SU-DHL-6 (cell line): Measurements from ENCODE around the gene NGB.

Experiments
- H2AFZ ChIP-seq: fragments of 200-600 bp; sonication (generic); 2 replicates; pipeline ENCODE4 v1.6.1; 2014; ENCODE audit warnings: low read depth, mild to moderate bottlenecking, moderate library complexity, mixed read lengths, antibody characterized with exemption, low read length; ENCODE audit not compliant: severe bottlenecking
- H3F3A ChIP-seq: fragments of 200-600 bp; shearing (Covaris generic); 2 replicates; pipeline ENCODE4 v1.6.0; 2016; ENCODE audit warnings: antibody characterized with exemption, mild to moderate bottlenecking; ENCODE audit not compliant: insufficient read depth
- H3K27ac ChIP-seq: fragments of 200-600 bp; sonication (generic); 2 replicates; pipeline ENCODE4 v1.5.1; 2016; ENCODE audit warnings: low read depth, mild to moderate bottlenecking, low read length, moderate library complexity, mixed read lengths
- H3K27me3 ChIP-seq: fragments of 200-600 bp; sonication (generic), shearing (Covaris generic); 2 replicates; pipeline ENCODE4 v1.6.0; 2014; ENCODE audit warnings: mild to moderate bottlenecking, low read length
- H3K36me3 ChIP-seq: fragments of 200-600 bp; sonication (generic); 2 replicates; pipeline ENCODE4 v1.6.1; 2014; ENCODE audit warnings: mild to moderate bottlenecking, low read length, mixed read lengths
- H3K4me2 ChIP-seq: fragments of 300-600, 200-600 bp; shearing (Covaris generic), sonication (generic); 2 replicates; pipeline ENCODE4 v1.6.0; 2014; ENCODE audit warnings: low read length, low read depth, mild to moderate bottlenecking; ENCODE audit not compliant: poor library complexity, severe bottlenecking
- H3K4me3 ChIP-seq: fragments of 200-600 bp; sonication (generic); 2 replicates; pipeline ENCODE4 v1.5.1; 2014; ENCODE audit warnings: antibody characterized with exemption, low read length, mild to moderate bottlenecking, mixed read lengths; ENCODE audit not compliant: insufficient read depth, poor library complexity, severe bottlenecking
- H3K79me2 ChIP-seq: fragments of 200-600 bp; sonication (generic); 2 replicates; pipeline ENCODE4 v1.6.1; 2014; ENCODE audit warnings: mild to moderate bottlenecking, low read length, moderate library complexity; ENCODE audit not compliant: insufficient read depth
- H3K9ac ChIP-seq: fragments of 200-600 bp; sonication (generic); 2 replicates; pipeline ENCODE4 v1.7.0; 2014; ENCODE audit warnings: mild to moderate bottlenecking, low read length
- H3K9me2 ChIP-seq: fragments of 200-600 bp; sonication (generic); replicated peaks from 2 replicates; pipeline ENCODE4 v1.6.1; 2014; ENCODE audit warnings: low read length; ENCODE audit not compliant: insufficient read depth
- H3K9me3 ChIP-seq: fragments of 200-600 bp; sonication (generic); 2 replicates; pipeline ENCODE4 v1.6.1; 2014; ENCODE audit warnings: low read length, mixed read lengths; ENCODE audit not compliant: insufficient read depth
- H4K20me1 ChIP-seq: fragments of 200-600 bp; sonication (generic); 2 replicates; pipeline ENCODE4 v1.6.1; 2014; ENCODE audit warnings: low read depth, mild to moderate bottlenecking, antibody characterized with exemption, low read length, moderate library complexity, mixed read lengths
- EZH2phosphoT487 ChIP-seq: fragments of 200-600 bp; sonication (generic), shearing (Covaris generic); conservative IDR thresholded peaks from 2 replicates; pipeline ENCODE4 v1.6.1; 2018; ENCODE audit warnings: mild to moderate bottlenecking, antibody characterized with exemption, low read length, moderate library complexity, mixed read lengths
- TF ChIP-seq, protein P1 (sequence below): fragments of 200-600 bp; sonication (generic); IDR thresholded peaks from one replicate; pipeline ENCODE4 v1.5.1; 2017; ENCODE audit warnings: antibody characterized with exemption, mild to moderate bottlenecking, low read length, moderate library complexity; ENCODE audit not compliant: insufficient read depth, poor library complexity, severe bottlenecking

The NGB gene

DNA sequence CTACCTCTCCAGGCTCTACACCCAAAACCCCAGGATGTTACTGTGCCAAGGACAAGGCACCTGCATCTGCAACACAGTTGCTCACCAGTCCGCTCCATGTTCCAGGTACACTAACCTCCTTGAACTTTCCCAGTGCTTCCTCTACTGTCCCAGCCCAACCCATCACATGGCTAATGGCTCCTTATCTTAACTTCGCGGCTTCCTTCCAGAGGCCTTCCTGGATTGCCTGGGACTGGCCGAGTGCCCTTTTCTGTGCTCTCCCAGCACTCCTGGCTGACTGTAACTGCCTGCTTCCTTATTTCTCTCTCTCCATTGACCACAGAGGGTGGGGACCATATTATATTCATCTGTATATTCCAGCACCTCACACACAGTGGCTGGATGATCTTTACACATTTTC, 28.8 kb upstream of the NGB start:
- no peak overlapping the region for H3K4me2 ChIP-seq
- H3K27me3 ChIP-seq = no peaks in the 10 kb centered on the region
- no peaks in the 10 kb centered on the region for H3F3A ChIP-seq
- TF ChIP-seq, protein P1, sequence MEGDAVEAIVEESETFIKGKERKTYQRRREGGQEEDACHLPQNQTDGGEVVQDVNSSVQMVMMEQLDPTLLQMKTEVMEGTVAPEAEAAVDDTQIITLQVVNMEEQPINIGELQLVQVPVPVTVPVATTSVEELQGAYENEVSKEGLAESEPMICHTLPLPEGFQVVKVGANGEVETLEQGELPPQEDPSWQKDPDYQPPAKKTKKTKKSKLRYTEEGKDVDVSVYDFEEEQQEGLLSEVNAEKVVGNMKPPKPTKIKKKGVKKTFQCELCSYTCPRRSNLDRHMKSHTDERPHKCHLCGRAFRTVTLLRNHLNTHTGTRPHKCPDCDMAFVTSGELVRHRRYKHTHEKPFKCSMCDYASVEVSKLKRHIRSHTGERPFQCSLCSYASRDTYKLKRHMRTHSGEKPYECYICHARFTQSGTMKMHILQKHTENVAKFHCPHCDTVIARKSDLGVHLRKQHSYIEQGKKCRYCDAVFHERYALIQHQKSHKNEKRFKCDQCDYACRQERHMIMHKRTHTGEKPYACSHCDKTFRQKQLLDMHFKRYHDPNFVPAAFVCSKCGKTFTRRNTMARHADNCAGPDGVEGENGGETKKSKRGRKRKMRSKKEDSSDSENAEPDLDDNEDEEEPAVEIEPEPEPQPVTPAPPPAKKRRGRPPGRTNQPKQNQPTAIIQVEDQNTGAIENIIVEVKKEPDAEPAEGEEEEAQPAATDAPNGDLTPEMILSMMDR = no peak
- no peak for TF ChIP-seq EZH2phosphoT487
- H3K9me2 ChIP-seq = no peaks in the 10 kb centered on the region
- H3K36me3 ChIP-seq = no peaks in the 10 kb centered on the region
- no peak overlapping the region for H2AFZ ChIP-seq
- H4K20me1 ChIP-seq = no peaks in the 10 kb centered on the region
- H3K79me2 ChIP-seq = no peaks in the 10 kb centered on the region
- no peak overlapping the region for H3K27ac ChIP-seq
- H3K9me3 ChIP-seq = no peaks in the 10 kb centered on the region
- no peak overlapping the region for H3K4me3 ChIP-seq
- no peak overlapping the region for H3K9ac ChIP-seq

DNA sequence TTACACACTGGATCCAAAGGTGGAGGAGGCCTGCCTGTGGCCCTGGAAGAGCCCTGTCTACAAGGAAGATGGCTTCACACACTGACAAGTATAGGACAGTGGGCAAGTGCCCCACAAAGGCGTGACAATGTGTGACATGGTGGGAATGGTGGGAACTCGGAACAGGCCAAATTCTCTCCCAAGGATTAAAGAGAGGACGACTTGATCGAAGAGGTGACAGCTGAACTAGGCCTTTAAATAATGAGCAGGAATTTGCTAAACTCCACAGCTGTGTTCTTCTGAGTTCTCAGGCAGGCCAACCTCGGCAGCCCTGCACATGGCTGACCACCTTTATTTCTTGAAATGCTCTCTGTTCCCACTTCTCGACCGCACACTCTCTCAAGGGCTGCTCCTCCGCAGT, 25.9 kb upstream of the NGB start:
- no peaks in the 10 kb centered on the region for H3F3A ChIP-seq
- no peak overlapping the region for H2AFZ ChIP-seq
- H3K9ac ChIP-seq = no peak overlapping the region
- H3K27me3 ChIP-seq = no peaks in the 10 kb centered on the region
- no peaks in the 10 kb centered on the region for H3K79me2 ChIP-seq
- H4K20me1 ChIP-seq = no peaks in the 10 kb centered on the region
- 0 out of 2 replicates have a peak, but pooled peaks cover 3% of the 10 kb centered on the region for H3K36me3 ChIP-seq
- TF ChIP-seq EZH2phosphoT487 = no peak
- TF ChIP-seq, protein P1 = no peak
- H3K9me3 ChIP-seq = no peaks in the 10 kb centered on the region
- no peak overlapping the region for H3K4me2 ChIP-seq
- H3K4me3 ChIP-seq = no peak overlapping the region
- no peaks in the 10 kb centered on the region for H3K9me2 ChIP-seq
- no peak overlapping the region for H3K27ac ChIP-seq

GRCh38 chr14:77296155-77296554, 25.1 kb upstream of the NGB start:
- no peaks in the 10 kb centered on the region for H3K9me3 ChIP-seq
- no peak overlapping the region for H2AFZ ChIP-seq
- H3F3A ChIP-seq = no peaks in the 10 kb centered on the region
- no peaks in the 10 kb centered on the region for H3K79me2 ChIP-seq
- no peak overlapping the region for H3K4me3 ChIP-seq
- no peak overlapping the region for H3K9ac ChIP-seq
- no peak overlapping the region for H3K27ac ChIP-seq
- no peaks in the 10 kb centered on the region for H3K9me2 ChIP-seq
- H4K20me1 ChIP-seq = no peaks in the 10 kb centered on the region
- 0 out of 2 replicates have a peak, but pooled peaks cover 3% of the 10 kb centered on the region for H3K36me3 ChIP-seq
- no peaks in the 10 kb centered on the region for H3K27me3 ChIP-seq
- TF ChIP-seq, protein P1 = no peak
- TF ChIP-seq EZH2phosphoT487 = no peak
- no peak overlapping the region for H3K4me2 ChIP-seq

GRCh38 chr14:77290705-77291104, 19.7 kb upstream of the NGB start:
- Histone ChIP-seq H3K4me3 (no peak overlapping the region), H2AFZ (no peak overlapping the region), H3K9me2 (no peaks in the 10 kb centered on the region), H3K27me3 (no peaks in the 10 kb centered on the region), H3F3A (no peaks in the 10 kb centered on the region), H3K27ac (no peak overlapping the region), H3K79me2 (no peaks in the 10 kb centered on the region), H3K9me3 (no peaks in the 10 kb centered on the region), H3K36me3 (0 out of 2 replicates have a peak, but pooled peaks cover 3% of the 10 kb centered on the region), H3K4me2 (no peak overlapping the region), H4K20me1 (no peaks in the 10 kb centered on the region), H3K9ac (no peak overlapping the region)
- TF ChIP-seq, protein P1 = no peak
- TF ChIP-seq EZH2phosphoT487 = no peak
